Mononuclear cell (primary cell): Measurements from ENCODE around the gene B3GALNT2. TPM values are rescaled to one million over a fixed set of nuclear protein-coding genes. Genes with fewer than 3 reads are reported as not detected.

Experiments used
- H3K27me3 ChIP-seq: 2 replicates; pipeline ENCODE4 v1.6.0; 2011; ENCODE audit warnings: low read length, control low read depth; ENCODE audit not compliant: insufficient read depth
- H3K4me1 ChIP-seq: 2 replicates; pipeline ENCODE4 v1.5.1; 2011; ENCODE audit warnings: mild to moderate bottlenecking, low read length, control low read depth; ENCODE audit not compliant: insufficient read depth
- H3K4me3 ChIP-seq: 2 replicates; pipeline ENCODE4 v1.5.1; 2011; ENCODE audit warnings: mild to moderate bottlenecking, low read length, moderate library complexity
- H3K9me3 ChIP-seq: 2 replicates; pipeline ENCODE4 v1.5.1; 2011; ENCODE audit warnings: low read depth, mild to moderate bottlenecking, control low read depth, low read length
- total RNA-seq: library from RNA; depleted of rRNA; stranded (reverse); fragments of >200 nt; gene quantifications from one replicate; pipeline ENCODE4 v1.2.3, GENCODE V29; 2012

Gene B3GALNT2
- total RNA-seq, 1 donor: 6.5 TPM

GRCh38 chr1:235415008-235415904 is 89.0 kb downstream of the B3GALNT2 start:
- no peak overlapping the region for H3K4me3 ChIP-seq
- H3K4me1 ChIP-seq: peaks cover 3% of the 10 kb centered on the region
- no peaks in the 10 kb centered on the region for H3K9me3 ChIP-seq
- no peaks in the 10 kb centered on the region for H3K27me3 ChIP-seq

- H3K4me1 ChIP-seq: no peaks in the 10 kb centered on the region
Measured at GRCh38 chr1:235411489-235412486, 92.5 kb downstream of the B3GALNT2 start.

DNA sequence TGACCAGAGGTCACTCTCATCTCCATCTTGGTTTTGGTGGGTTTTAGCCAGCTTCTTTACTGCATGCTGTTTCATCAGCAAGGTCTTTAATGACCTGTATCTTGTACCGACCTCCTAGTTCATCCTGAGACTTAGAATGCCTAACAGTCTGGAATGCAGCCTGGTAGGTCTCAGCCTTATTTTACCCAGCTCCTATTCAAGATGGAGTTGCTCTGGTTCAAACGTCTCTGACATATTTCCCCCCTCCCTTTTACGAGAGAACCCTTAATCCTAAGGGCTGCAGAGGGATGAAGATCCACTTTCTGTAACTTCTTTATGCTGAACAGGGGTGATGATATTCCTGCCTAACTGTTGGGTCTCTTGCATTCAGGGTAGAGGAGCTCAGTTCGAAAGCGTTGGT is 93.8 kb downstream of the B3GALNT2 start:
- Histone ChIP-seq H3K27me3 (no peaks in the 10 kb centered on the region), H3K4me1 (no peaks in the 10 kb centered on the region), H3K9me3 (no peaks in the 10 kb centered on the region), H3K4me3 (no peak overlapping the region)

More at GRCh38 chr1:235411489-235412486, 92.5 kb downstream of the B3GALNT2 start:
- no peaks in the 10 kb centered on the region for H3K27me3 ChIP-seq
- H3K9me3 ChIP-seq: no peaks in the 10 kb centered on the region
- no peak overlapping the region for H3K4me3 ChIP-seq

- Histone ChIP-seq H3K9me3 (no peaks in the 10 kb centered on the region), H3K4me1 (no peaks in the 10 kb centered on the region), H3K27me3 (no peaks in the 10 kb centered on the region), H3K4me3 (no peak overlapping the region)
Measured at GRCh38 chr1:235409042-235409820, 95.0 kb downstream of the B3GALNT2 start.

GRCh38 chr1:235408503-235408960 is 95.7 kb downstream of the B3GALNT2 start:
- no peaks in the 10 kb centered on the region for H3K4me1 ChIP-seq
- H3K9me3 ChIP-seq: no peaks in the 10 kb centered on the region
- H3K27me3 ChIP-seq: no peaks in the 10 kb centered on the region
- H3K4me3 ChIP-seq: no peak overlapping the region

DNA sequence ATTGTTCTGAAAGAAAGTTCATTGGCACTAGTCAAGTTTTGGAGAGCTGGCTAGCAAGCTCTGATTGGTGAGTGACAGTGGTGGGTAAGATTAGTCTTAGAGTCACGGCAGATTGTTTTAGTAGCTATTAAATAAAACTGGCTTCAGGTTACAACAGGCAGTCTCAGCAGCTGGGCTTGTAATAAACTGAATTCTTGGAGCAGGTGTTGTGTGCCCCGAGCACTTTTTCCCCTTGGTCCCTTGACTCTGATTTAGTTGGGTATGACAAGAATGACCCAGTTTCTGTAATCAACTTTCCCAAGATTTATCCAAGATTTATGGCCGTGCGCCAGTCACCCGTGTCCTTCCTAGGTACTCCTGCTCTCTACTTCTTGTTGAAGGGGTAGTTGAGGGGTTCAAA is 96.8 kb downstream of the B3GALNT2 start:
- H3K27me3 ChIP-seq: no peaks in the 10 kb centered on the region
- H3K9me3 ChIP-seq: no peaks in the 10 kb centered on the region
- H3K4me1 ChIP-seq: no peaks in the 10 kb centered on the region

DNA sequence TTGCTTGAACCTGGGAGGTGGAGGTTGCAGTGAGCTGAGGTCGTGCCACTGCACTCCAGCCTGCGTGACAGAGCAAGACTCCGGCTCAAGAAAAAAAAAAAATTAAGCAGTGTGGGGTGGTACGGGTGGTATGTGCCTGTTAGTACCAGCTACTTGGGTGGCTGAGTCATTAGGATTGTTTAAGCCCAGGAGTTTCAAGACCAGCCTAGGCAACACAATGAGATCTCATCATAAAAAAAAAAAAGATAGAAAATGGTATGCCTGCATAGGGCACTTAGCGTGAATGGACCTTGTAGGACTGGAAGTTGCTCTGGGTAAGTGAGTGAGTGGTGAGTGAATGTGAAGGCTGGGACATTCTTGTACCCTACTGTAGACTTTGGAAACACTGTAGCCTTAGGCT is 100.1 kb downstream of the B3GALNT2 start:
- no peak overlapping the region for H3K4me3 ChIP-seq
- H3K27me3 ChIP-seq: no peaks in the 10 kb centered on the region
- no peaks in the 10 kb centered on the region for H3K4me1 ChIP-seq
- no peaks in the 10 kb centered on the region for H3K9me3 ChIP-seq

More for the DNA sequence above, 96.8 kb downstream of the B3GALNT2 start:
- H3K4me3 ChIP-seq: no peak overlapping the region

GRCh38 chr1:235403593-235403992 is 100.7 kb downstream of the B3GALNT2 start:
- Histone ChIP-seq H3K4me3 (no peak overlapping the region), H3K9me3 (no peaks in the 10 kb centered on the region), H3K4me1 (no peaks in the 10 kb centered on the region), H3K27me3 (no peaks in the 10 kb centered on the region)

GRCh38 chr1:235402457-235403200 is 101.6 kb downstream of the B3GALNT2 start:
- H3K27me3 ChIP-seq: no peaks in the 10 kb centered on the region
- H3K4me1 ChIP-seq: no peaks in the 10 kb centered on the region
- no peak overlapping the region for H3K4me3 ChIP-seq

GRCh38 chr1:235401251-235401650 is 103.0 kb downstream of the B3GALNT2 start:
- Histone ChIP-seq H3K4me3 (no peak overlapping the region), H3K4me1 (no peaks in the 10 kb centered on the region), H3K27me3 (no peaks in the 10 kb centered on the region), H3K9me3 (no peaks in the 10 kb centered on the region)

More at GRCh38 chr1:235402457-235403200, 101.6 kb downstream of the B3GALNT2 start:
- no peaks in the 10 kb centered on the region for H3K9me3 ChIP-seq

Other genes starting within 250 kb of the B3GALNT2 start
- gene ARID4B, start 176.3 kb downstream of the B3GALNT2 start, total RNA-seq: 254 TPM
- 23.3 TPM for gene GGPS1, start 175.9 kb downstream of the B3GALNT2 start, total RNA-seq
- 5.0 TPM for gene TBCE, start 137.0 kb downstream of the B3GALNT2 start, total RNA-seq
- gene GNG4, start 145.3 kb upstream of the B3GALNT2 start, total RNA-seq: 0.10 TPM